ENCODE measurements around the gene BPIFA1.

Gene BPIFA1

GRCh38 chr20:33235696-33236095 is at the start of gene BPIFA1:
TSS of gene BPIFA1 (plus strand) at chr20:33235996. CDS start at chr20:33237712, 1,716 bp downstream.
- no peak for DNase-seq

GRCh38 chr20:33187491-33187890 is 48.3 kb upstream of the BPIFA1 start:
- DNase-seq = no peak

GRCh38 chr20:33188421-33188820 is 47.4 kb upstream of the BPIFA1 start:
- DNase-seq = no peak

- no peak for DNase-seq
Measured at GRCh38 chr20:33191484-33191883, 44.3 kb upstream of the BPIFA1 start.

GRCh38 chr20:33191955-33192354 is 43.8 kb upstream of the BPIFA1 start:
- DNase-seq = no peak

- DNase-seq = no peak
Measured at GRCh38 chr20:33192912-33193501, 42.8 kb upstream of the BPIFA1 start.

- no peak for DNase-seq
Measured at GRCh38 chr20:33199026-33199425, 36.8 kb upstream of the BPIFA1 start.

- DNase-seq = no peak
Measured at GRCh38 chr20:33202451-33202850, 33.3 kb upstream of the BPIFA1 start.

- DNase-seq = no peak
Measured at GRCh38 chr20:33203444-33203843, 32.4 kb upstream of the BPIFA1 start.

- DNase-seq = no peak
Measured at GRCh38 chr20:33209789-33210188, 26.0 kb upstream of the BPIFA1 start.

- DNase-seq = no peak
Measured at GRCh38 chr20:33210371-33210770, 25.4 kb upstream of the BPIFA1 start.

- DNase-seq = peak; percentile 5
Measured at GRCh38 chr20:33211817-33212424, 23.9 kb upstream of the BPIFA1 start.

GRCh38 chr20:33217052-33217451 is 18.7 kb upstream of the BPIFA1 start, which contains the start of gene BPIFA3:
TSS of gene BPIFA3 (plus strand) at chr20:33217352. CDS start at chr20:33217537, 185 bp downstream.
- DNase-seq = no peak

- DNase-seq = no peak
Measured at GRCh38 chr20:33224399-33224798, 11.4 kb upstream of the BPIFA1 start.

- DNase-seq = no peak
Measured at GRCh38 chr20:33229843-33230242, 6.0 kb upstream of the BPIFA1 start.

- DNase-seq = no peak
Measured at GRCh38 chr20:33231237-33231636, 4.6 kb upstream of the BPIFA1 start.

- no peak for DNase-seq
Measured at GRCh38 chr20:33232486-33233072, 3.2 kb upstream of the BPIFA1 start.

GRCh38 chr20:33233129-33233774 is 2.5 kb upstream of the BPIFA1 start:
- DNase-seq = no peak

GRCh38 chr20:33234050-33234449 is 1.7 kb upstream of the BPIFA1 start:
- no peak for DNase-seq

- DNase-seq = no peak
Measured at GRCh38 chr20:33236351-33236750, 555 bp downstream of the BPIFA1 start.

GRCh38 chr20:33237989-33238388 is 2.2 kb downstream of the BPIFA1 start:
- no peak for DNase-seq

- no peak for DNase-seq
Measured at GRCh38 chr20:33239418-33239817, 3.6 kb downstream of the BPIFA1 start.

GRCh38 chr20:33239979-33240736 is 4.4 kb downstream of the BPIFA1 start:
- no peak for DNase-seq
